ENCODE data around the gene TMEM9.

GRCh38 chr1:201100169-201100930 lies 53.9 kb downstream of the TMEM9 start:
- TF ChIP-seq MYC (IDR thresholded peaks at IDR 0.05; ENCODE audit: insufficient read depth, insufficient read length, insufficient replicate concordance, low read length, severe bottlenecking) (no peak), TAF1 (IDR thresholded peaks at IDR 0.05; ENCODE audit: borderline replicate concordance, low read depth, low read length) (no peak), PAX5 (IDR thresholded peaks at IDR 0.05; ENCODE audit: borderline replicate concordance, low read depth, low read length) (no peak)

Measured in GM12878 (cell line).